ENCODE measurements around the gene WTIP.
"Not testable (repeated sequence)": the region's sequence is repeated elsewhere in the genome, so short reads cannot be mapped to it uniquely, and the experiment has no call there.

Gene WTIP

DNA sequence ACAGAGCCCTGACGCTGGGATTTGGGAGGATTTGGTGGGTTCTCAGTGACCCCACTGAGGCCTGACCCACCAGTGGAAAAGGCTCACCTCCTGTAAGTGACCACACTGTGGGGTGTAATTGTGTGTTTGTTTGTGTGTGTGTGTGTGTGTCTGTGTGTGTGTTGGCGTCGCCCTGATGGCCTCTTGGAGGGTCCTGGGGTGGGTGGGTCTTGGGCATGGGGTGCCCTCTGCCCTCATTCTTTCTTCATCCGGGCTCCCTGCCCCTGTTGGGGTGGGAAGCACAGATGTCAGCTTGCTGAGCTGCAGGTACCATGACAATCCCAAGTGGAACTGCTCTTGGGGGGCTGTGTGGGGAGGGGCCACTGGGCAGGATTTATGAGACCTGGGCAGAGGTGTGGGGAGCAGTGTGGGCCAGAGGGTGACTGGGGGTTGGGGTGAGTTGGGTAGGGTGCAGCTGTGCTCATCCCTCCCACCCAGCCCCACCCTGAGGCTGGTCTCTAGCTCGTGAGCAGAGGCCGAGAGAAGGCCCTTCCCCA is 22.8 kb downstream of the WTIP start:
- DNase-seq: no peak

DNA sequence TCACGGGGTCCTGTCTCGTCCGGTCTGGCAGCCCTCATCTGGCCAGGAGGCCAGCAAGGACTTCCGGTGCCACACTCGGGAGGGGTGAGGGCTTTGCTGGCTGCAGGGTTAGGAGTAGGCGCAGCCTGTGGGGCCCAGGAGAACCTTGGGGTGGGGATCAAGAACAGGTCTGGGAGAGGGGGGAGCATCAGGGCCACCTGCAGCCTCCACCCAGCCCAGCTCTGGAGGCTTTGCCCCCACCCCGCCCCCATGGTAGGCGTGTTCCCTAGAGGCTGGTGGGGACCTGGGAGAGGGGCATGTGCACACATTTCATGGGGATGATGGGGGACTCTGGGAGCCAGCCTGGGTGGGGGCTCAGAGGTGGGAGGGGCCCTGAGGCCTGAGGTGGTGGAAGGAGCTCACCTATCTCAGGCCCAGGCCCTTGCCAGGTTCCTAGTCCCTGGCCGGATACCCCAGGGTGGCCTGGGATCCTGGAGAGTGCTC is 23.3 kb downstream of the WTIP start:
- no peak for DNase-seq

DNA sequence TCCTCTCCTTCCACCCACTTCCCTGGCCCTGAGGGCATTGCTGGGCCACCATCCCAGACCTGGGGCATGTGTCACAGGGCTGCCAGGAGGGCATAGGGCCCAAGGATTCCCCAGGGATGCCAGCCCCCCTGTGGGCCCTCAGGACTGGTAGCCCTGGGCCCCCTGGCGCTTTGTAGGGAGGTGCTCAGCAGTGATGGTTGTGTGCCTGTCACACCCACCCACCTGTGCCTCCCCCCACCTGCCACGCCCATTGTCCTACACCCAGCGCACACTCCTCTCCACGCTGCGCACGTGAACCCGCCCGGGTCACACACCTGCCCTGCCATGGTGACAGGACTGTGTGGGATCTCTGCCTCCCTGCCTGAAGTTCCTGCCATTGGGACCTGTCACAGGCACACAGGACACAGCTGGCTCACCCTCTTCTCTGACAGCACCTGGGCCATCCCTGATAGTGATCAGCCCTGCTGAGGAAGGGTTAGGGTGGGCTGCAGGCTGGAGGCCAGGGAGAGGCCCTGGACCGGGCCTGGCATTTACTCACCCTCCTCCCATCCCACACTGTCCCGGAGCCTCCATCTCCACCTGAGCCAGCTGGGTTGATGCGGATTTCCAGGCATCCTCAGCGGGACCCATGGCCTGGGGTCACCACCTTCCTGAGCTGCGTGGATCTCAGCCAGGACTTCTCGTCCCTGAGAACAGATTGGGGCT is 23.9 kb downstream of the WTIP start:
- no peak for DNase-seq

DNA sequence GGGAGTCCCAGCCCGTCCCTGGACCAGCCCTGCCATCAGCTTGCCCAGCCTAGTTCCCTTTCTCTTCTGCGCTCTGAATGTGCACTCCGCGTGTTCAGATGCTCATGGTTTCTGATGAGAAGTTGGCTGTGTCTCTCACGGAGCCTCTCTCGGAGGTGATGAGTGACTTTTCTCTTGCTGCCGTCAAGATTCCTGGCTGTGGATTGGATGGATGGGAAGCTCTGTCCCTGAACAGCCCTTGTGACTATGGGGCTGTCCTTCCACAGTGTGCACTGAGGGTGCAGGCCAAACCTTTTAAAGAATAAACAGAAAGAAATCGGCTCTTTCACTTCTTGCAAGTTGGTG is 24.4 kb downstream of the WTIP start:
- DNase-seq: no peak

DNA sequence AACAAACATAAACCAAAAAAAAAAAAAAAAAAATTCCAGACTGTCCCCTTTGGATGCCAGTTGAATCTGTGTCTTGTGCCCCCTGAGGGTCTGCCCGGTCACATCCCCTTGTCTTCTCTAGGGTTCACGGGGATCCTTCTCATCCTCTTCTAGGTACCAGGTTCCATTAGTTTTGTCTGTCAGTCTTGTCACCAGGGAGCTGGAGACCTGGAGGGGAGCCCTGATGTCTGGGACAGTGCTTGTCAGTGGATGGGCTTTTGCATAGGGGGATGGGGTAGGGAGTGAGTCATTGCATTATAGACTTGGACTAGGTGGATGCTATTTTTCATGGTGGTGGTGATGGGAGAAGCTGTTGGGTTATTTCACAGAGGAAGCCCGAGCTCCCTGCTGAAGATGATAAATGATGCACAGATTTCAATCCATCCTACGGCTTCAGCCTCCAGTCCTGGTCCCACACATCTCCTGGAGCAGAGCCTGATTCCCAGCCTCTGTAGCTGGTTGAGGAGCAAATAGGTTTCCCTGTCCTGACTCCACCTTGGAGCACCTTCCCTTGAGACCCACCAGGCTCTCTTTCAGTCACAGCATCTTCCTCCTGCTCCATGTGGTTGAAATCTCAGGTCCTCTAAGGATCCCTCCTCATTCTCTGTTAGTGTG is 26.0 kb downstream of the WTIP start:
- no peak for DNase-seq

DNA sequence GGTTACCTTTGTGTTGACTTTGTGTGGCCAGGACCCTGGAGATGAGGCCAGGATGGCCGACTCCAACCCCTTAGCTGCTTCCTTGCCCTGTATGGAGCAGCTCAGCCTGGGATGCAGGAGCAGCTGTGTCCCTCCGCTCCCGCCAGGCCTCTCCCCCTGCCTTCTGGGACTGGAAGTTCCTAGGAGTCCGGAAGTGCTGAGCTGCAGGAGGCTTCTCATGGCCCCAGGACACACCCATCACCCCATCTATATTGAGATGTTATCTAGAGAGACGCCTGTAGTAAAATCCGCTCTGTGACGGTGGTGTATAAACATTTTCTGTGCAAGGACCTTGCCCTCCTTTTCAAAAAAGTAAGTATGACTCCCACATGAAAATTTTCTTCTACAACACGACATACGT is 27.0 kb downstream of the WTIP start:
- DNase-seq: no peak

DNA sequence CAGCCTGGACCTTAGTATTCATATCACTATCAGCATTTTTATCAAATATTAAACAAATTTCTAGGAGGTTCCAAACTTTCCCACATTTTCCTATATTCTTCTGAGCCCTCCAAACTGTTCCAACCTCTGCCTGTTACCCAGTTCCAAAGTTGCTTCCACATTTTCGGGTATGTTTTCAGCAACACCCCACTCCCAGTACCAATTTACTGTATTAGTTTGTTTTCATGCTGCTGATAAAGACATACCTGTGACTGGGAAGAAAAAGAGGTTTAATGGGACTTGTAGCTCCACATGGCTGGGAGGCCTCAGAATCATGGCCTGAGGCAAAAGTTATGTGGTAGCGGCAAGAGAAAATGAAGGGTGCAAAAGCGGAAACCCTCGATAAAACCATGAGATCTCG is 29.3 kb downstream of the WTIP start:
- DNase-seq: not testable (repeated sequence)

DNA sequence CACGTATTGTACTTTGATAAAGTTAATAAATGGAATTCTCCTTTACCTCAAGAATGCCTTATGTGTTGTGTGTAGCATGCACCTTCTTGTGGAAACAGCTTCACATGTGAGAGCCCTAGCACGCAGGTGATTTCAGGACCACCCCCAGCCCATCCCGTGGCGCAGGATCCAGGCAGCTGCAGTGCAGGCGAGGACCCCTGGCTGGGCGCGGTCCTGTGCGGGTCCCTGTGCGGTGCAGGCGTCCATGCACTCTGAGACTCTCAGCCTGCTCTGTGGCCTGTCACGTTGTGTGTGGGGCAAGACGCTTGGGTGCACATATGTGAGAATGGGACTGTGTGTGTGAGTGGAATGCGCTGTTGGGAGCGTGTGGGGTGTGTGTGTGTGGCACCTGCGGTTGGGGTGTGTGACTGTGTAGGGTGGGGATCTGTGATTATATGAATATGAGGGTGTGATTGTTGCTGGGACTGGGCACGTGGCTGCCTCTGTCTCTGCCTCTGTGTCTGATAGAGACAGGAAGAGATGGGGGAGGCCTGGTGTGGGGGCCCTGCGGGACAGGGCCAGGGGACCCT is 30.8 kb downstream of the WTIP start:
- no peak for DNase-seq

DNA sequence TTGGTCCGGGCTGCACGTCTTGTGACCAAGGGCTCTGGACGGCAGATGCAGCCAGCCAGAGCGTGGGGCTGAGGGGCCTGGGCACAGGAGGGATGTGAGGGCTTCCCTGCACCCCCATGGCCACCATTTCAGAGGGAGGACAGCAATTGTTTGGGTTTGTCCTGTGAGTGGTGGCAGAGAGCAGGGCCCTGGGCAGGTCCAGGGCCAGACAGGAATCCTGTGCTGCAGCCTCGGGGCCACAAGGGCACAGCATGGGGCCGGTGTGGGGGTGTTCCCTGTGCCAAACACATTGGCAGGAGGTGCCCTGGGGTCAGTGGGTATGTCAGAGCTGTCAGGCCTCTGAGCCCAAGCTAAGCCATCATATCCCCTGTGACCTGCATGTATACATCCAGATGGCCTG is 32.2 kb downstream of the WTIP start:
- no peak for DNase-seq

DNA sequence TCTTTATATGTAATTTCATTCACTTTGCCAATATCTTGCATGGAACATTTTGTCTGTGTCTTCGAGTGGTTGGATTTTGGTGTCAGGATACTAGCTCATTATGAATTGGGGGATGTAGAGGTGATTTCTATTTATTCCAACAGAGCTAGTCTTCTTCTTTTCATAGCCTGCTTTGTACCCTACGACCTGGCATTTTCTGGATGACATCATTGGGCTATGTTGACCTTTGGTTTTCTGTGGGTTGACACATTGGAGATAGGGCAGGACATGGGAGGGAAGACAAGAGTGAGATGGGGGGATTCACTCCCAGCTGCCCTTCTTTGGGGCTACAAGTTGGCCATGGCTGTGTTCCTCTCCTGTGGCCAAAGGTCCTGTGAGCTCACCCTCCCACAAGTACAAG is 38.0 kb downstream of the WTIP start:
- no peak for DNase-seq

DNA sequence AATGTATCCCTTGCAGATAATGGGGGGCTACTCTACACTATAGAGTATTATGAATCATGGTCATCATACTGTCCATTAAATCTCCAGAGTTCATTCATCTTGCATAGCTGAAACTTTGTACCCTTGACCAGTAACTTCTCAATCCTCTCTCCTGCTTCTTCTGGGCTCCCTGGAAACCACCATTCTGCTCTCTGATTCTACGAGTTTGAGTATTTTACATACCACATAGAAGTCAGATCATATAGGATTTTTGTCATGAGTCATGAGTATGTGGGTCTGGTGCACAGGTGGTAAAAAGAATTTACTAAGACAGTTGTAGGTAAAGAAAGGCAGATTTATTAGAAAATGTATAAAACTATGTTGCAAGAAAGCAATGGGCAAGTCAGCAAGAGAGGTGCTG is 41.9 kb downstream of the WTIP start:
- no peak for DNase-seq

DNA sequence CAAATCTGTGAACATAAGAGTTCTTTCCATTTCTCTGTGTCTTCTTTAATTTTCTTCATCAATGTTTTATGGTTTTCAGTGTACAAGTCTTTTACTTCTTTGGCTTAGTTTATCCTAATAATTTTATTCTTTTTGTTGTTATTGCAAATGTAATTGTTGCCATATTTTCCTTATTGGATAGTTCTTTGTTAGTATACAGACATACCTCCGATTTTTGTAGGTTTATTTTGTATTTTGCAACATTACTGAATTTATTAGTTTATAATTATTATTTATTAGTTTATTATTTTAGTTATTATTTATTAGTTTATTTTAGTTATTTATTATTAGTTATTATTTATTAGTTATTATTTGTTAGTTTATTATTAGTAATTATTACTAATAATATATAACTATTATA is 43.4 kb downstream of the WTIP start:
- no peak for DNase-seq

DNA sequence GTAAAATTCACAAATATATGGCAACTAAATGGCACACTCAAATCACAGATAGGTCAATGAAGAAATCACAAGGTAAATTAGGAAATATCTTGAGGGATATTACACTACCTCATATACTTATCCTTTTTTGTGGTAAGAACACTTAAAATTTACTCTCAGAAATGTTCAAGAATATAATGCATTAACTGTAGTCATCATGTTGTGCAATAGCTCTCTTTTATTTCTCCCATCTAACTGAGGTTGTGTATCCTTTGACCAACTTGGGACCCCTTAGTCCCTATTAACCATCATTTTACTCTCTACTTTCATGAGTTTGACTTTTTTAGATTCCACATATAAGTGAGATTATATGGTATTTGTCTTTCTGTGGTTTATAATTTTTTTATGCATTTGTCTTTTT is 52.6 kb downstream of the WTIP start:
- DNase-seq: no peak

DNA sequence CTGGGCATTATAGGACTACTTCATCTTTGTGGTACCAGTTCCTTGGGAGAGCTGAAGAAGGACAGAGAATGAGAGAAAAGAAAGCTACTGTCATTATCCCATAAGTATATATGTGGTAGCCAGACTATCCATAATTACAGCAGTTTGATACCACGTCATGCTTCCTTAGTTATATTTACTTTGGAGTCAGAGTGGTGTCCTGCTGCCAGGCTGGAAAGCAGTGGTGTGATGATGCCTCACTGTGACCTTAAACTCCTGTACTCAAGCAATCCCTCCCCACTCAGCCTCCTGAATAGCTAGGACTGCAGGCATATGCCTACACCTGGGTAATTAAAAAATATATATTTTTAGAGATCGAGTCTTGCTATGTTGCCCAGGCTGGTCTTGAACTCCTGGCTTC is 57.8 kb downstream of the WTIP start:
- DNase-seq: no peak

DNA sequence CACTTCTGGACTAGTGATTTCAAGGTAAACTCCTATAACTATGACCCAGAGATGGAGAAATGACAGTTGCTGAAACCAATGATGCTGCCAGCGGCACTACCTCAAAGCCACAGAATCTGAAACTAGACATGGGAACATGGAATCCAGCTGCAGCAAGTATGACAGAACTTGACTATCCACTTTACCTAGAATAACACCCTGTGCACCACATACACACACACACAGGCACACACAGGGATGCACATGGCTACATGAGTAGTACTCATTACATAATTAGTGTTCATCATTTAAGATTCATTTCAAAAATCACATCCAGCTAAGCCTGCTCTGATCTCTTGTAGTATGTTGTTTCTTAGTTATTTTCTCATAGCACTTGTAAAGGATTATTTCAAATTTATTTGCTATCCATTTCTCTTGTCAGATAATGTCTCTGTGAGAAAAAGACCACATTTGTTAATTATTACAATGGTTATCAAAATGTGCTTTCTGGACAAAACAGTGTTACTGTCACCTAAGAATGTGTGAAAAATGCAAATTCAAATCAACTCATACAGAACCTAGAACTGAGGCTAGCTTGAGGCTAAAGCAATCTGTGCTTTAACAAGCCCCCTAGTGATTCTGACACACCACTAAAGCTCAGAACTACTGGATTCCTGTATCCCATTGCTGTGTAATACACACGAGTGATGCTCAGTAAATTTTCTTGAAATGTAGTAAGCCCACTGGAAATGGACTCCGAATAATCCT is 59.4 kb downstream of the WTIP start:
- DNase-seq: no peak

DNA sequence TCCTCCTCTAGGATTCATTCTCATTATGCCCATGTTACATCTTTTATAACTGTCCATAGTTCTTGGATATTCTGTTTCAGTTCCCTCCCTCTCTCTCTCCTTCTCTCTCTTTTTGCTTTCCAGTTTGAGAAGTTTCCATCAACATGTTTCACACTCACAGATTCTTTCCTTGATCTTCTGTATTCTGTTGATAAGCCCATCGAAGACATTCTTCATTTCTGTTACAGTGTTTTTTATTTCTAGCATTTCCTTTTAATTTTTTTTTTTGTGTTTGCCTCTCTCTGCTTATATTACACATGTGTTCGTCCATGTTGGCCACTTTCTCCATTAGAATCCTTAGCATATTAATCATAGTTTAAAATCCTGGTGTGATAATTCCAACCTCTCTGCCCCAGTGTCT is 68.3 kb downstream of the WTIP start:
- DNase-seq: no peak

DNA sequence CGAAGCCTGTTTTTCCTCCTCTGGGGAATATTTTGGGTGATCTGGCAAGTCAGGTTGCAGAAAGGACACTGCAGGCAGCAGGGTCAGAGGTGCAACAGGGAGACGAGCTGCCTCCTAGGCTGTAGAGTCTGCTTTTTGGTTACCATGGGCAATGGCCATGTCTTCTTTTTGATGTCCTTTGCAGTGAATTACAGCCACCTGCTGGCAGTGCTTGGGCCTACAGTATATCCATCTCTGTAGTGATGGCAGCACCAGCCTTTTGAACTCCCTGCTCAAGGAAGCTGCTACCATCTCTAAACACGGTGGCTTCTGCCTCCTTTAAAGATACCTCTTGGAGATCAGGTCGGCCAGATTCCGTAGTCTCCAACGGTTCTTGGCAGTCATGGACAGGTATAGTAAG is 73.9 kb downstream of the WTIP start:
- no peak for DNase-seq

DNA sequence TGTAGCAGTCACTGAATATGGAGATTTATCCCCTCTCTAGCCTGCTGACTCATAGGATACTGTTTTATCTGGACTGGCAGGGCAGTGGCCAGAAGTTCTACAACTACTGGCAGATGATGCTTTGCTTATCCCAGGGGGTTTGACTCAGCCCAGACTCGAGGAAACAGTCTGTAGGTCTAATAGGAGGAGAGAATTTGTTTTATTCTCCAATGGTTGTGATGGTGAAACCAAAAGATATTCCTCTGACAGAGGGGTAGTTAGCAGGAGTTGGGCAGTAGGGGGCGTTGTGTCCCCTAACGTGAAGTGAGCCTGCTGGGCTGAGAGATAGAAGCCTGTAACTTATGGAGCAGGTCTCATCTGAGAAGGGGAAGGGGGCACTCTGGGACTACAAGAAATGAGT is 74.9 kb downstream of the WTIP start:
- no peak for DNase-seq

DNA sequence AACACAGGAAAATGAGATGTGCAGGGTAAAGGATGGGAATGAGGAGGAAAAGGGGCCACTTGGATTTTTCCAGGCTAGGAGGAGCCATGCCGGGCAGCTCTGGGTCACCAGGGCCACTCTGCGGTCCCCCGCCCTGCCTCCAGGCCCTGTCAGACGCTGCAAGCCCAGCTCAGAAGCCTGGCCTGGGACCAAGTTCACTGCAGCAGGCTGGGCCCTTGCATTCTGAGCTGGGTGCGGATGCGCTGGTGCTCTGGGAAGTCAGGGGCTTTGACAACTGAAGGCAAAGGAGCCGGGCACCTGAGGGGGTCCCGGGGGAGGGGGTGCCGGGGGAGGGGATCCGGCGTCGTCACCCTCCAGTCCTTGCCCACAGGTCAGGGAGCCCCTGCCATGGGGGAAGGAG is 77.5 kb downstream of the WTIP start:
- DNase-seq: no peak

DNA sequence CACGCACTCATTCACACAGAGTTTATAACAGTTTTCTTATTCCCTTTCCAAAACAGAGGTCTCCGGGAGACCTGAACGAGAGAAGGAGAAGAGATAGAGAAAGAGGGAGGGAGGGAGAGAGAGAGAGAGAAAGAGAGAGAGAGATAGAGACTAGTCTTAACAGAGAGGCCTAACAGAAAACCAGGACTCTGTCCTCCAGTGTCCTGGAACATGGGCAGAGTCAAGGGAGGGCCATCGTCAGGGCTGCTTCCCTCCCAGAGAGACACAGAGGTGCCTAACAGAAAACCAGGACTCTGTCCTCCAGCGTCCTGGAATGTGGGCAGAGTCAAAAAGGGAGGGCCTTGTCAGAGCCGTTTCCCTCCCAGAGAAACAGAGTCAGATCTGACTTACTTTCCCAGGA is 78.7 kb downstream of the WTIP start:
- DNase-seq: no peak
